Loucy (cell line): ENCODE data around the gene EIF3K.

Experiments used
- H2AFZ ChIP-seq: fragments of 200-600 bp; sonication (generic); 2 replicates; pipeline ENCODE4 v1.6.0; 2016; ENCODE audit warnings: antibody characterized with exemption, mild to moderate bottlenecking, low read length, moderate library complexity
- H3F3A ChIP-seq: fragments of 200-600 bp; 2 replicates; pipeline ENCODE4 v1.6.0; 2016; ENCODE audit warnings: antibody characterized with exemption, low read depth, mild to moderate bottlenecking
- H3K27me3 ChIP-seq: fragments of 200-600 bp; sonication (generic); 2 replicates; pipeline ENCODE4 v1.6.1; 2014; ENCODE audit warnings: low read length, mild to moderate bottlenecking; ENCODE audit not compliant: insufficient read depth, poor library complexity, severe bottlenecking
- H3K36me3 ChIP-seq: fragments of 200-600 bp; sonication (generic); 2 replicates; pipeline ENCODE4 v1.6.1; 2016; ENCODE audit warnings: low read length; ENCODE audit not compliant: insufficient read depth
- H3K4me1 ChIP-seq: fragments of 200-600 bp; sonication (generic); 2 replicates; pipeline ENCODE4 v1.5.1; 2014; ENCODE audit warnings: low read length, mild to moderate bottlenecking; ENCODE audit not compliant: insufficient read depth, poor library complexity, severe bottlenecking
- H3K4me2 ChIP-seq: fragments of 200-600 bp; sonication (generic); 2 replicates; pipeline ENCODE4 v1.6.0; 2014; ENCODE audit warnings: antibody characterized with exemption, low read length, low read depth, mild to moderate bottlenecking; ENCODE audit not compliant: poor library complexity, severe bottlenecking
- H3K4me3 ChIP-seq: fragments of 200-600 bp; sonication (generic); 2 replicates; pipeline ENCODE4 v1.5.1; 2014; ENCODE audit warnings: low read length, mild to moderate bottlenecking, mixed read lengths; ENCODE audit not compliant: poor library complexity, severe bottlenecking
- H3K79me2 ChIP-seq: fragments of 200-600 bp; sonication (generic); 2 replicates; pipeline ENCODE4 v1.6.1; 2014; ENCODE audit warnings: low read length; ENCODE audit not compliant: insufficient read depth
- H3K9ac ChIP-seq: fragments of 200-600 bp; sonication (generic); 2 replicates; pipeline ENCODE4 v1.6.0; 2014; ENCODE audit warnings: mild to moderate bottlenecking, low read depth, low read length, moderate library complexity; ENCODE audit not compliant: poor library complexity, severe bottlenecking
- H3K9me2 ChIP-seq: fragments of 200-600 bp; sonication (generic); replicated peaks from 2 replicates; pipeline ENCODE4 v1.6.1; 2016; ENCODE audit warnings: low read depth, low read length, mixed read lengths
- H3K9me3 ChIP-seq: fragments of 200-600 bp; sonication (generic); 2 replicates; pipeline ENCODE4 v1.6.1; 2014; ENCODE audit warnings: mild to moderate bottlenecking, antibody characterized with exemption, low read length, low read depth; ENCODE audit not compliant: insufficient read depth
- H4K20me1 ChIP-seq: fragments of 200-600 bp; sonication (generic); 2 replicates; pipeline ENCODE4 v1.6.0; 2014; ENCODE audit warnings: antibody characterized with exemption, low read length, mild to moderate bottlenecking; ENCODE audit not compliant: insufficient read depth, poor library complexity, severe bottlenecking
- EZH2phosphoT487 ChIP-seq: fragments of 200-600 bp; IDR thresholded peaks from 2 replicates; pipeline ENCODE4 v1.6.1; 2018; ENCODE audit warnings: antibody characterized with exemption, mild to moderate bottlenecking, moderate library complexity, borderline replicate concordance
- TF ChIP-seq, protein P1 (sequence below): fragments of 200-600 bp; sonication (generic); conservative IDR thresholded peaks from 2 replicates; pipeline ENCODE4 v1.5.1; 2014; ENCODE audit warnings: mild to moderate bottlenecking, antibody characterized with exemption, low read length

EIF3K gene

GRCh38 chr19:38682195-38682867 lies 63.3 kb downstream of the EIF3K start:
- no peak overlapping the region for H3K4me3 ChIP-seq
- H3K9ac ChIP-seq, result peak overlapping the region; percentile 17

GRCh38 chr19:38682872-38683392 lies 63.9 kb downstream of the EIF3K start:
- peaks cover 31% of the 10 kb centered on the region for H4K20me1 ChIP-seq
- peaks cover 100% of the 10 kb centered on the region for H3K79me2 ChIP-seq
- no peaks in the 10 kb centered on the region for H3K9me2 ChIP-seq
- peaks cover 13% of the 10 kb centered on the region; the same call in 1 of the 2 replicates for H3K36me3 ChIP-seq
- H3F3A ChIP-seq, result no peaks in the 10 kb centered on the region
- TF ChIP-seq, protein P1, sequence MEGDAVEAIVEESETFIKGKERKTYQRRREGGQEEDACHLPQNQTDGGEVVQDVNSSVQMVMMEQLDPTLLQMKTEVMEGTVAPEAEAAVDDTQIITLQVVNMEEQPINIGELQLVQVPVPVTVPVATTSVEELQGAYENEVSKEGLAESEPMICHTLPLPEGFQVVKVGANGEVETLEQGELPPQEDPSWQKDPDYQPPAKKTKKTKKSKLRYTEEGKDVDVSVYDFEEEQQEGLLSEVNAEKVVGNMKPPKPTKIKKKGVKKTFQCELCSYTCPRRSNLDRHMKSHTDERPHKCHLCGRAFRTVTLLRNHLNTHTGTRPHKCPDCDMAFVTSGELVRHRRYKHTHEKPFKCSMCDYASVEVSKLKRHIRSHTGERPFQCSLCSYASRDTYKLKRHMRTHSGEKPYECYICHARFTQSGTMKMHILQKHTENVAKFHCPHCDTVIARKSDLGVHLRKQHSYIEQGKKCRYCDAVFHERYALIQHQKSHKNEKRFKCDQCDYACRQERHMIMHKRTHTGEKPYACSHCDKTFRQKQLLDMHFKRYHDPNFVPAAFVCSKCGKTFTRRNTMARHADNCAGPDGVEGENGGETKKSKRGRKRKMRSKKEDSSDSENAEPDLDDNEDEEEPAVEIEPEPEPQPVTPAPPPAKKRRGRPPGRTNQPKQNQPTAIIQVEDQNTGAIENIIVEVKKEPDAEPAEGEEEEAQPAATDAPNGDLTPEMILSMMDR, result no peak
- no peak for TF ChIP-seq EZH2phosphoT487
- H3K4me3 ChIP-seq, result peak overlapping the region; percentile 8
- H3K9me3 ChIP-seq, result no peaks in the 10 kb centered on the region
- peak overlapping the region; percentile 17 for H3K9ac ChIP-seq
- peaks cover 91% of the 10 kb centered on the region for H3K4me1 ChIP-seq
- H3K27me3 ChIP-seq, result no peaks in the 10 kb centered on the region
- H3K4me2 ChIP-seq, result peak overlapping the region; percentile 54
- no peak overlapping the region for H2AFZ ChIP-seq

More at GRCh38 chr19:38682195-38682867, 63.3 kb downstream of the EIF3K start:
- Histone ChIP-seq H3K27me3 (no peaks in the 10 kb centered on the region), H3K79me2 (peaks cover 100% of the 10 kb centered on the region), H3K9me2 (no peaks in the 10 kb centered on the region), H2AFZ (no peak overlapping the region), H3K4me2 (peak overlapping the region; percentile 54), H4K20me1 (peaks cover 28% of the 10 kb centered on the region), H3K4me1 (peaks cover 88% of the 10 kb centered on the region), H3F3A (no peaks in the 10 kb centered on the region), H3K36me3 (peaks cover 11% of the 10 kb centered on the region; the same call in 1 of the 2 replicates), H3K9me3 (no peaks in the 10 kb centered on the region)
- TF ChIP-seq EZH2phosphoT487, result no peak
- TF ChIP-seq, protein P1, result no peak

- H2AFZ ChIP-seq, result no peak overlapping the region
- H3F3A ChIP-seq, result no peaks in the 10 kb centered on the region
- H3K4me1 ChIP-seq, result peaks cover 87% of the 10 kb centered on the region
- no peaks in the 10 kb centered on the region for H3K9me2 ChIP-seq
- peak overlapping the region; percentile 54 for H3K4me2 ChIP-seq
- peak overlapping the region; percentile 8 for H3K4me3 ChIP-seq
- H4K20me1 ChIP-seq, result peaks cover 26% of the 10 kb centered on the region
- TF ChIP-seq EZH2phosphoT487, result no peak
- TF ChIP-seq, protein P1, result no peak
- peak overlapping the region; percentile 67 for H3K9ac ChIP-seq
- peaks cover 100% of the 10 kb centered on the region for H3K79me2 ChIP-seq
- H3K27me3 ChIP-seq, result no peaks in the 10 kb centered on the region
- no peaks in the 10 kb centered on the region for H3K9me3 ChIP-seq
- H3K36me3 ChIP-seq, result peaks cover 12% of the 10 kb centered on the region; the same call in 1 of the 2 replicates
Measured at GRCh38 chr19:38683393-38684077, 64.5 kb downstream of the EIF3K start.
